CD4-positive, alpha-beta T cell treated with Interleukin-21 for 1 hour (primary cell): Measurements from ENCODE around the gene UST.
"Not testable (repeated sequence)": the region's sequence is repeated elsewhere in the genome, so short reads cannot be mapped to it uniquely, and the experiment has no call there.

Experiments used
- DNase-seq: peaks from one replicate; pipeline ENCODE4 v3.0.0-alpha.2; 2020

Gene UST

GRCh38 chr6:148737806-148738205 is 9.0 kb upstream of the UST start:
- DNase-seq, result no peak

GRCh38 chr6:148738946-148739821 is 7.6 kb upstream of the UST start:
- no peak for DNase-seq

GRCh38 chr6:148739822-148740128 is 7.1 kb upstream of the UST start:
- no peak for DNase-seq

GRCh38 chr6:148743476-148743875 is 3.4 kb upstream of the UST start:
- no peak for DNase-seq

- DNase-seq, result no peak
Observed at GRCh38 chr6:148745926-148746325, 904 bp upstream of the UST start.

- DNase-seq, result no peak
Observed at GRCh38 chr6:148747145-148747470, 278 bp downstream of the UST start.

- peak; percentile 72 for DNase-seq
Observed at GRCh38 chr6:148747471-148748165, 788 bp downstream of the UST start.

GRCh38 chr6:148749674-148750073 is 2.8 kb downstream of the UST start:
- DNase-seq, result no peak

- DNase-seq, result no peak
Observed at GRCh38 chr6:148750838-148751792, 4.3 kb downstream of the UST start.

GRCh38 chr6:148751793-148752170 is 5.0 kb downstream of the UST start:
- no peak for DNase-seq

GRCh38 chr6:148755379-148755778 is 8.5 kb downstream of the UST start:
- not testable (repeated sequence) for DNase-seq

- no peak for DNase-seq
Observed at GRCh38 chr6:148757944-148758480, 11.2 kb downstream of the UST start.

GRCh38 chr6:148758492-148758891 is 11.7 kb downstream of the UST start:
- DNase-seq, result peak; percentile 67

- no peak for DNase-seq
Observed at GRCh38 chr6:148760258-148760534, 13.4 kb downstream of the UST start.

- peak; percentile 61 for DNase-seq
Observed at GRCh38 chr6:148760568-148761526, 14.0 kb downstream of the UST start.

- peak; percentile 78 for DNase-seq
Observed at GRCh38 chr6:148761527-148762011, 14.7 kb downstream of the UST start.

- DNase-seq, result no peak
Observed at GRCh38 chr6:148762231-148762630, 15.4 kb downstream of the UST start.

GRCh38 chr6:148764259-148765020 is 17.6 kb downstream of the UST start:
- DNase-seq, result not testable (repeated sequence)

GRCh38 chr6:148765898-148766808 is 19.3 kb downstream of the UST start:
- no peak for DNase-seq

GRCh38 chr6:148768646-148769270 is 21.9 kb downstream of the UST start:
- no peak for DNase-seq
